Measurements from ENCODE around the gene INAVA. TPM values are rescaled to one million over a fixed set of nuclear protein-coding genes. Genes with fewer than 3 reads are reported as not detected.

Gene INAVA
- total and polyA plus RNA-seq, 12 donors = 0.03 to 0.46 (median 0.22) TPM; not detected in 6

- intact Hi-C loops (cut with DNase I) = no loop called here
- no peak overlapping the region for H3K4me3 ChIP-seq
- H3K9me3 ChIP-seq (replicated peaks in 1 of 3) = no peaks in the 10 kb centered on the region
- no peaks in the 10 kb centered on the region for H3K4me1 ChIP-seq (replicated peaks in 1 of 2)
- DNase-seq = peak in 1 of 7 donors; percentile 7
- no peak overlapping the region for H3K27ac ChIP-seq
- WGBS, 4 donors = 45 to 74% (median 54%) methylated on average over 3 to 10 of the region's 10 CpGs
- TF ChIP-seq, protein P1, sequence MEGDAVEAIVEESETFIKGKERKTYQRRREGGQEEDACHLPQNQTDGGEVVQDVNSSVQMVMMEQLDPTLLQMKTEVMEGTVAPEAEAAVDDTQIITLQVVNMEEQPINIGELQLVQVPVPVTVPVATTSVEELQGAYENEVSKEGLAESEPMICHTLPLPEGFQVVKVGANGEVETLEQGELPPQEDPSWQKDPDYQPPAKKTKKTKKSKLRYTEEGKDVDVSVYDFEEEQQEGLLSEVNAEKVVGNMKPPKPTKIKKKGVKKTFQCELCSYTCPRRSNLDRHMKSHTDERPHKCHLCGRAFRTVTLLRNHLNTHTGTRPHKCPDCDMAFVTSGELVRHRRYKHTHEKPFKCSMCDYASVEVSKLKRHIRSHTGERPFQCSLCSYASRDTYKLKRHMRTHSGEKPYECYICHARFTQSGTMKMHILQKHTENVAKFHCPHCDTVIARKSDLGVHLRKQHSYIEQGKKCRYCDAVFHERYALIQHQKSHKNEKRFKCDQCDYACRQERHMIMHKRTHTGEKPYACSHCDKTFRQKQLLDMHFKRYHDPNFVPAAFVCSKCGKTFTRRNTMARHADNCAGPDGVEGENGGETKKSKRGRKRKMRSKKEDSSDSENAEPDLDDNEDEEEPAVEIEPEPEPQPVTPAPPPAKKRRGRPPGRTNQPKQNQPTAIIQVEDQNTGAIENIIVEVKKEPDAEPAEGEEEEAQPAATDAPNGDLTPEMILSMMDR (IDR thresholded peaks at IDR 0.05) = no peak
- TF ChIP-seq POLR2A (IDR thresholded peaks at IDR 0.05) = no peak
- peaks cover 1% of the 10 kb centered on the region for H3K27me3 ChIP-seq
- no peaks in the 10 kb centered on the region for H3K36me3 ChIP-seq (replicated peaks in 1 of 2)
These were observed 2.0 kb downstream of the INAVA start for GRCh38 chr1:200896531-200897196.

GRCh38 chr1:200897259-200897658 lies 2.6 kb downstream of the INAVA start:
- no peak for DNase-seq
- Histone ChIP-seq H3K27ac (no peak overlapping the region), H3K9me3 (replicated peaks in 1 of 3) (no peaks in the 10 kb centered on the region), H3K4me3 (no peak overlapping the region), H3K4me1 (replicated peaks in 1 of 2) (no peaks in the 10 kb centered on the region), H3K36me3 (replicated peaks in 1 of 2) (no peaks in the 10 kb centered on the region), H3K27me3 (no peaks in the 10 kb centered on the region)
- 79 to 92% (median 90%) methylated on average over 4 to 5 of the region's 5 CpGs for WGBS, 4 donors
- TF ChIP-seq POLR2A (IDR thresholded peaks at IDR 0.05) = no peak
- TF ChIP-seq, protein P1 (IDR thresholded peaks at IDR 0.05) = no peak
- intact Hi-C loops (cut with DNase I) = no loop called here

GRCh38 chr1:200899015-200899386 lies 4.3 kb downstream of the INAVA start:
- H3K27ac ChIP-seq = no peak overlapping the region
- H3K36me3 ChIP-seq (replicated peaks in 1 of 2) = no peaks in the 10 kb centered on the region
- H3K27me3 ChIP-seq = no peaks in the 10 kb centered on the region
- no peaks in the 10 kb centered on the region for H3K9me3 ChIP-seq (replicated peaks in 1 of 3)
- intact Hi-C loops (cut with DNase I) = no loop called here
- DNase-seq = no peak
- WGBS, 4 donors = 49 to 80% (median 76%) methylated on average over 3 of the region's 3 CpGs
- no peaks in the 10 kb centered on the region for H3K4me1 ChIP-seq (replicated peaks in 1 of 2)
- no peak overlapping the region for H3K4me3 ChIP-seq
- no peak for TF ChIP-seq POLR2A (IDR thresholded peaks at IDR 0.05)
- TF ChIP-seq, protein P1 (IDR thresholded peaks at IDR 0.05) = no peak

- Histone ChIP-seq H3K36me3 (replicated peaks in 1 of 2) (no peaks in the 10 kb centered on the region), H3K27me3 (no peaks in the 10 kb centered on the region), H3K4me3 (no peak overlapping the region), H3K9me3 (replicated peaks in 1 of 3) (no peaks in the 10 kb centered on the region), H3K4me1 (replicated peaks in 1 of 2) (no peaks in the 10 kb centered on the region), H3K27ac (no peak overlapping the region)
- 89 to 95% (median 90%) methylated on average over 7 to 10 of the region's 10 CpGs for WGBS, 4 donors
- no peak for DNase-seq
- TF ChIP-seq POLR2A (IDR thresholded peaks at IDR 0.05) = no peak
- TF ChIP-seq, protein P1 (IDR thresholded peaks at IDR 0.05) = no peak
- intact Hi-C loops (cut with DNase I) = no loop called here
These were observed 4.8 kb downstream of the INAVA start for GRCh38 chr1:200899451-200899915.

Measured in adrenal gland (tissue), 12 donors.